PC-3 (cell line): ENCODE measurements around the gene GRIN2A.

ENCODE experiments used
- CTCF ChIP-seq: fragments of 300-600 bp; sonication (generic); conservative IDR thresholded peaks from 2 replicates; pipeline ENCODE4 v1.5.1; 2017; ENCODE audit warnings: antibody characterized with exemption, low read depth, mild to moderate bottlenecking, low read length
- EZH2 ChIP-seq: fragments of 300-600 bp; sonication (generic); IDR thresholded peaks from one replicate; pipeline ENCODE4 v1.6.1; 2017; ENCODE audit warnings: antibody characterized with exemption, mild to moderate bottlenecking, low read length; ENCODE audit not compliant: unreplicated experiment
- EZH2phosphoT487 ChIP-seq: fragments of 300-600 bp; sonication (generic); IDR thresholded peaks from 2 replicates; pipeline ENCODE4 v1.6.1; 2018; ENCODE audit warnings: mild to moderate bottlenecking, antibody characterized with exemption, low read length, borderline replicate concordance

- TF ChIP-seq CTCF (no peak), EZH2 (no peak), EZH2phosphoT487 (no peak)
Measured at GRCh38 chr16:9929313-9929712, 252.9 kb downstream of the GRIN2A start.
